ENCODE results near the gene AJM1. TPM values are rescaled to one million over a fixed set of nuclear protein-coding genes. Genes with fewer than 3 reads are reported as not detected.
"Not testable (repeated sequence)": the region's sequence is repeated elsewhere in the genome, so short reads cannot be mapped to it uniquely, and the experiment has no call there.

The AJM1 gene
- polyA plus RNA-seq, 1 donor, result 2.8 TPM

GRCh38 chr9:136831720-136832104, 10.6 kb upstream of the AJM1 start:
- no peak for DNase-seq

GRCh38 chr9:136832581-136832980, 9.7 kb upstream of the AJM1 start:
- DNase-seq, result no peak

GRCh38 chr9:136833381-136834048, 8.8 kb upstream of the AJM1 start:
- not testable (repeated sequence) for DNase-seq

- DNase-seq, result no peak
Measured at GRCh38 chr9:136835162-136835931, 6.9 kb upstream of the AJM1 start.

- DNase-seq, result no peak
Measured at GRCh38 chr9:136835932-136836904, 6.1 kb upstream of the AJM1 start.

GRCh38 chr9:136837146-136837855, 5.0 kb upstream of the AJM1 start:
- DNase-seq, result no peak

GRCh38 chr9:136837856-136838277, 4.4 kb upstream of the AJM1 start:
- DNase-seq, result not testable (repeated sequence)

- DNase-seq, result no peak
Measured at GRCh38 chr9:136838314-136839228, 3.7 kb upstream of the AJM1 start.

GRCh38 chr9:136839229-136840139, 2.8 kb upstream of the AJM1 start:
- DNase-seq, result no peak

GRCh38 chr9:136840140-136840876, 2.0 kb upstream of the AJM1 start:
- no peak for DNase-seq

- DNase-seq, result no peak
Measured at GRCh38 chr9:136840877-136841645, 1.2 kb upstream of the AJM1 start.

- DNase-seq, result not testable (repeated sequence)
Measured at GRCh38 chr9:136841646-136842379, 465 bp upstream of the AJM1 start.

GRCh38 chr9:136843159-136843800, 1.0 kb downstream of the AJM1 start:
- DNase-seq, result not testable (repeated sequence)

- not testable (repeated sequence) for DNase-seq
Measured at GRCh38 chr9:136843801-136844740, 1.8 kb downstream of the AJM1 start.

- no peak for DNase-seq
Measured at GRCh38 chr9:136844761-136845464, 2.6 kb downstream of the AJM1 start.
